Stimulated activated naive CD8-positive, alpha-beta T cell treated with anti-CD3 and anti-CD28 coated beads, Interleukin-15, Interleukin-2, amounts not matched to agents 100 U/mL and 50 U/mL, for 24 hours (primary cell): ENCODE data around the gene FBLN2.

ENCODE experiments used
- ATAC-seq: fragments of 150-1000 bp; cut with Tn5 transposase; one replicate; pipeline ENCODE4 v1.10.0; 2021
- DNase-seq: peaks from one replicate; pipeline ENCODE4 v3.0.0; 2021

FBLN2 gene

DNA sequence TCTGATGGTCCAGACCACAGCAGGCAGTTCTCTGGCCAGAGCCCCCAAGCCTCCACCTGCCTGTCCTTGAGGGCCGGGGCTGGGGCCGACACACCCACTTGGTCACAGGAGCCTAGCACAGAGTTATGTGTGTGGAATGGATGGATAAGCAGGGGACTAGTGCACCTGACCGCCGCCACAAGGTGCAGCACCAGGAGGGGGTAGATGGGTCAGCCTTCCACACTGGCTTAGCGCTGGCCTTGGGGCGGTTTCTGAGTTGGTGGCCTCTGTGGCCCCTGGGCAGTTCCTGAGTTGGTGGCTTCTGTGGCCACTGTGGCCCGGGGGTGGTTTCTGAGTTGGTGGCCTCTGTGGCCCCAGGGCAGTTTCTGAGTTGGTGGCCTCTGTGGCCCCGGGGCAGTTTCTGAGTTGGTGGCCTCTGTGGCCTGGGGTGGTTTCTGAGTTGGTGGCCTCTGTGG is 75.8 kb downstream of the FBLN2 start:
- DNase-seq (no peak), ATAC-seq (no peak)

DNA sequence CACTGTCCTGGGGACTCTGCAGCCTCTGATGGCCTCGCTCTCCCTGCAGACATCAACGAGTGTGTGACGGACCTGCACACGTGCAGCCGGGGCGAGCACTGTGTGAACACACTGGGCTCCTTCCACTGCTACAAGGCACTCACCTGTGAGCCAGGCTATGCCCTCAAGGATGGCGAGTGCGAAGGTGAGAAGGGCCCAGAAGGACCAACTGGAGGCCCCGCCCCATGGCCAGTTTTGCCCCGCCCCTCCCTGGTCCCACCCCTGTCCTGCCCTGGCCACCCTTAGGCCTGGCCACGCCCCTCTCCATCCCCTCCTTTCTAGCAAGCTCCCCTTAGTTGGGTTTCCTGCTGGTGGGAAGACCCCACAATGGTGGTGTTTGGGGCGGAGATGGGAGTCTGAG is 77.5 kb downstream of the FBLN2 start:
- no peak for ATAC-seq
- DNase-seq = no peak

GRCh38 chr3:13626915-13627460 is 78.1 kb downstream of the FBLN2 start:
- DNase-seq = no peak
- ATAC-seq = no peak

DNA sequence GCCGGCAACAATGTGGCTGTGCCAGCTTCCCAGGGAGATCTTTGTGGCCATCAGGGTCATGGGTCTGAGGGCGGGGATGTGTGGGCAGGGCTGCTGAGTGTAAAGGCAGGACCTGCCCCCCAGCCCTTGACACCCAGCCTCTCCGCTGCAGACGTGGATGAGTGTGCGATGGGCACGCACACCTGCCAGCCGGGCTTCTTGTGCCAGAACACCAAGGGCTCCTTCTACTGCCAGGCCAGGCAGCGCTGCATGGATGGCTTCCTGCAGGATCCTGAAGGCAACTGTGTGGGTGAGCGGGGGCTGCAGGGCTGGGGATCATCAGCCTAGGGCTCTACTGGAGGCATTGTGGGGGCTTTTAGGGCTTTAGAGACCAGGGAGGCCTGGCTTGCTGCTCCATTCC is 78.8 kb downstream of the FBLN2 start:
- ATAC-seq = no peak
- no peak for DNase-seq

DNA sequence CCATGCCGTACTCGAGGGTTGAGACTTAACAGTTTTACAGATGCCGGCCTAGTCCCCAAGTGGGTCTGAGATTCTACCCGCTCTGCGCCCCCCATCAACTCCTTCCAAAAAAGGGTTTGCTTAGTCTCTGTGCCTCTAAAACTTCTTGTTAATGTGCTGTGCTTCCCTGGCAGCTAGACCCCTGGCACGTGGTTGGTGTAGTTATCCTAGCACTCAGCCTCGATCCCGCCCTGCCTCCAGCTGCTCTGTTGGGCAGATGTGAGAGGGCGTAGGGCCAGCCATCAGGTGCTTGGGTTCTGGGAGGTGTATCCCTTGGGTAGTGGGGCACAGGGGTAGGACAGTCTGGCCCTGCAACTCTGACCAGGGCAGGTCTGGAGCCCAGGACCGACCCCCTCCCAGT is 79.5 kb downstream of the FBLN2 start:
- ATAC-seq = no peak
- DNase-seq = no peak

GRCh38 chr3:13628841-13629551 is 80.1 kb downstream of the FBLN2 start:
- DNase-seq (no peak), ATAC-seq (no peak)

DNA sequence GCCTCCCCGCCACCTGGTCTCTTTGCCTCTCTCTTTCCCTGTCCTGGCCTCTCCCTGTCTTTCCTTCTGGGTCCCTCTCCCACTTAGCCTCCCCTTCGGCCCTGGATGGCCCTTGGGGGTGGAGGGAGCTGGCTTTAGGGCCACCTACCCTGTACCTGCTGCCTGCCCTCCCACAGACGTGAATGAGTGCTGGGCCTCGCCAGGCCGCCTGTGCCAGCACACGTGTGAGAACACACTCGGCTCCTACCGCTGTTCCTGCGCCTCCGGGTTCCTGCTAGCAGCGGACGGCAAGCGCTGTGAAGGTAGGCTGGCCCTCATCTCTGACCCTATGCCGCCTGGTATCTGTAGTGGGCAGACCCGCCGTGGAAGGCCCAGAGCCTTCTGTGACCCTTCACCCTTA is 80.7 kb downstream of the FBLN2 start:
- ATAC-seq = no peak

DNA sequence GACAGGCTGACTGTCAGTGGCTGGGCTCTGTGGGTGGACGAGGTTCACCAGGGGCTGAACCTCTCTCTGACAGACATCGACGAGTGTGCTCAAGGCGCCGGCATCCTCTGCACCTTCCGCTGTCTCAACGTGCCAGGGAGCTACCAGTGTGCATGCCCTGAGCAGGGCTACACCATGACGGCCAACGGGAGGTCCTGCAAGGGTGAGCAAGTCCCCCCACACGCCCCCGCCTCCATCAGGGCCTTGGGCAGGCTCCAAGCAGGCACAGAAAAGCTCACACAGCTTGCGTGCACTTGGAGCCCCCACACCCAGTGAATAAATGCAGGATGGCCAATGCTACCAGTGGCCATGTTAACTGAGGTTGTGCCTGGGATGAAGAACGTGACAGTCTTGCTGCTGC is 82.3 kb downstream of the FBLN2 start:
- ATAC-seq (no peak), DNase-seq (no peak)

More for the DNA sequence above, 80.7 kb downstream of the FBLN2 start:
- DNase-seq = no peak

DNA sequence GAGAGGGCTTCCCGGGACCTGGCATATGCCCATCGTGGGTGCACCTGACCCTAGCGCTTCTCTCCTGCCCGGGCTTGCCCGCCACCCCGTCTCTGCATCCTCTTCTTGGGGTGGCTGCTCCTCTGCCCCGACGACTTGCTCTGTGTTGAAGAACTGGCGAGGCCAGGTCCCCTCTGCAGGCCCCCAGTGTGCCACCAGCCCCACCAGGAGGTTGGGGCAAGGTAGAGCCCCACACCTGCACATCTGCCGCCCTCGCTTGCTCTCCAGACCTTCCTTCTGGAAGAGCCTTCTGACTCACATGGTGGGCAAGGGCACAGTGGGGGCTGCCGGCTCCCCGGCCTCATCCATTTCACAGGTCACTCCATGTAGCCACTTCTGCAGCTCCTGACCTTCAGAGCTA is 84.3 kb downstream of the FBLN2 start:
- ATAC-seq (no peak), DNase-seq (no peak)

GRCh38 chr3:13634151-13634550 is 85.2 kb downstream of the FBLN2 start:
- ATAC-seq (no peak), DNase-seq (no peak)

DNA sequence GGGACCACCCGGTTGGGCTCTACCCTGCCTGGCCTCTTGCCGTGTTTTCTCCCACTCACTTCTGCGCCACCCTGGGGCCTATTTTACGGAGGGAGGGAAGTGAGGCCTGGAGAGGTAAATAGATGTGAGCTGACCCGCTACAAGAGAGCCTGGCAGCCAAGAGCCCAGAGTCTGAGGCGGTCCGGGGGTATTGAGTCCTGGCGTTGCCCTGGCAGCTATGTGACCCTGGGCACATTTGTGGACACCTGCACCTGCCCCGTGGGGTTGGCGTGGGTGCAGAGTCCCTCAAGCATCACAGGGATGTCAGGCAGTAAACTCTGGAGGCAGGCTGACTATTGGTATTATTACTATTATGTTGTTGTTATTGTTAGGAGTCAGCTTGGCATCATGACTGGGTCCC is 85.7 kb downstream of the FBLN2 start:
- no peak for DNase-seq
- ATAC-seq = no peak

- ATAC-seq (no peak), DNase-seq (no peak)
Measured at GRCh38 chr3:13636186-13636585, 87.3 kb downstream of the FBLN2 start.

DNA sequence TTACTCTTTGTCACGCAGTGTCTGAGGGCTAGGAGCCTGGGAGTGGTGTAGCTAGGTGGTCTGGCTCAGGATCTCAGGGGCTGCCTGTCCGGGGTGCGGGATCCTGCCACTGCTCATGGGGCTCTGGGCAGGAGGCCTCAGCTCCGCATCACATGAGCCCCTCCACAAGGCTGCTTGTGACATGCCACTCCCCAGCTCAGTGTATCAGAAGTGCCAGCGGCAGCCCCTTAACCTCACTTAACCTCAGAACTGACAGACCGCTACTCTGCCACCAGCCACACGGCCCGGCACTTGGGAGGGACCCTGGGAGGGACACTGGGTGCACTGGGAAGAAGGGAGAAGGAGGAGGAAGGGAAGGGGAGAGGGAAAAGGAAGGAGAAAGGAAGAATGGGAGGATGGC is 87.9 kb downstream of the FBLN2 start:
- DNase-seq (no peak), ATAC-seq (no peak)

GRCh38 chr3:13637311-13637891 is 88.5 kb downstream of the FBLN2 start:
- DNase-seq = no peak
- ATAC-seq = no peak

- DNase-seq (no peak), ATAC-seq (no peak)
Measured at GRCh38 chr3:13637953-13638352, 89.0 kb downstream of the FBLN2 start.

- DNase-seq (no peak), ATAC-seq (no peak)
Measured at GRCh38 chr3:13638927-13639326, 90.0 kb downstream of the FBLN2 start.

DNA sequence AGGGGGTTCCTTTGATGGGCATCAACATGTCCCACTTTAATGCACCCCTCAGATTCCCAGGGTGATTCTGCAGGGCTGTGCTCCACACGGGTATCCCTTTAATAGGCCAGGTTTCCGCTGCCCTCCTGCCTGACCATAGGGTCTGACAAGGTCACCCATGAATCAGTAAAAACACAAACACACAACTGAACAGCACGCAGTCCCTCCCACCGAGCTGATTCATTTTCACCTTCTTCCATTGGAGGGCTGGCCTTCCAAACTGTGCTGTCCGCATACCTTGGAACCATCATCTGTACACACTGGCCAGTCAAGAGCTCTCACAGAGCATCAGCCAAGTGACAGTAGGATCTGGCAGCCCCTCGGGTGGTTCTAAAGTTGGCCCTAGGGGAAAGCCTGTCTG is 93.7 kb downstream of the FBLN2 start:
- ATAC-seq = no peak
- no peak for DNase-seq

DNA sequence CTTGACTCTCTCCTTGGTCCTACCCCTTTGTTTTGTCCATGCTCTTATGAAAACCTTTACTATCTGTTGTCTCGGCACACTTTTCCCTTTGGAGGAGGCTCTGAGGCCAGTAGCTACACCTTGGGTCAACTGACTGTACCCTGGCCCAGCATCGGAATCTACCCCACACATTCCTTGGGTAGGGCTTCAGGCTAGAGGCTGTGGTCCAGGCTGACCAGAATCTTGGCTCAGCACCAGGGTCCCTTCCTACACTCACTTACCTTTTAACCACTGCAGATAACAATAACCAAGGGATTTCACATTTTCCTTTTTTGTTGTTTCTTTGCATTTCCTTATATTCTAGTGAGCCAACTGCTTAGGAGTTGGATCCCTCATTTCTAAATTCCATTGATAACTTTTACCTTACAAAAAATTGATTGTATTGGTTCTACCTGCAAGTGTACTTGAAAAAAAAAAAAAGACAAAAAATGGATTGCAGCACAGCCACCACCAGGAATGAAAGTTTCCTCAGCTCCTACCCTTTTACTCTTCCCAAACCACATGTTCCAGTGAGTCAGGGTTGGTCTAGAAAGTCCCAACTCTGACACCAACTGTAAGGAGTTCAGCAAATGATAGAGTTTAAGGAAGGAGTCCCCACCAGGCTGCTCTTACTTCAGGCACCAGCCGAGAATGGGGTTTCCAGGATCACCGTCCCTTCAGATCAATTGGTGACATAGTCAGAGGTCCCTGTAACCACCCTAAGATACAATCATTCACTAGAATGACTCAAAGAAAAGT is 95.6 kb downstream of the FBLN2 start:
- DNase-seq (no peak), ATAC-seq (no peak)

DNA sequence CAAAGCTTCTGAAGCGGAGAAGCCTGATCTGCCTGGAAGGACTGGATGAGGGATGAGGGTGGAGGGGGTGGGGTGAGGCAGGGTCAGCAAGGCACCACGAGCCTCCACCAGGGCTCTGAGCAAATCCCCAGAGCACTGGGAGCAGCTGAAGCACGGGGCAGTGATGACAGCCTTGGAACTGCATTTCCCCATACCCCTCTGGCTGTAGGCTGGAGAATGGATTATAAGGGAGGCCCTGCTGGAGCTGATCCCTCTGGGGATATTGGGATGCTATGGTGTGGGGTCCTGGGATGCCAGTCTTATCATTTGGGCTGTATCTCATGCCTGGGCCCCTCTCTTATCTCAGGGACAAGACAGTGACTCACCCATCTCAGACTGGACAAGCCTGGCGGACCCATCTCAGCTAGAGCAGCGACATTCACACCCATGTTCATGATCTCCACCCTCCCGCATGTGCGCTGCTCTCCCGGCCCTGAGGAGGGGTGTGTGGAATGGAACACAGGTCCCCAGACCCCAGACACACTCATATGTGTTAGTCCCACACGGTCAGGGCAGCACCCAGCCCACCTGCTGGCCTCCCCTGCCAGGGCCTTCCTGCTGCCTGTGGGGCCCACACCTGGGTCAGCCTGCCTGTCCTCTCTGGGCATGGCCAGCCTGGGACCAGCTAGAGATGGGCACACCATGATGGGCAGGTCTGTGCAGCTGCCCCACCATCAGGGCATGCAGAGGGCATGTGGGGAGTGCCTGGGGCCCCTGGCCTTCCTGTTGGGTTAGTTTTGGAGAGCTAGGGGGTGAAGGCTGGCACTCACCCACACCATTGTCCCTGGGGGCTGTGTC is 97.1 kb downstream of the FBLN2 start:
- DNase-seq (no peak), ATAC-seq (no peak)

- ATAC-seq = no peak
Measured at GRCh38 chr3:13647298-13648059, 98.6 kb downstream of the FBLN2 start.

More at GRCh38 chr3:13647298-13648059, 98.6 kb downstream of the FBLN2 start:
- peak; percentile 23 for DNase-seq
